ENCODE measurements around the gene FBXL14. TPM values are rescaled to one million over a fixed set of nuclear protein-coding genes. Genes with fewer than 3 reads are reported as not detected.

Gene FBXL14
- polyA plus RNA-seq, 3 donors: 9.6 to 15.5 (median 12.5) TPM

- no peak for DNase-seq (ENCODE audit: extremely low read depth in 1 of 11, low read depth in 9 of 11, low spot score in 4 of 11)
Measured at GRCh38 chr12:1552911-1553491, 41.4 kb downstream of the FBXL14 start.

GRCh38 chr12:1552171-1552570 lies 42.2 kb downstream of the FBXL14 start:
- DNase-seq (ENCODE audit: extremely low read depth in 1 of 11, low read depth in 9 of 11, low spot score in 4 of 11): no peak

- no peak for DNase-seq (ENCODE audit: extremely low read depth in 1 of 11, low read depth in 9 of 11, low spot score in 4 of 11)
Measured at GRCh38 chr12:1551496-1551895, 42.9 kb downstream of the FBXL14 start.

GRCh38 chr12:1546931-1547640 lies 47.3 kb downstream of the FBXL14 start:
- no peak for DNase-seq (ENCODE audit: extremely low read depth in 1 of 11, low read depth in 9 of 11, low spot score in 4 of 11)

GRCh38 chr12:1544996-1545700 lies 49.2 kb downstream of the FBXL14 start:
- no peak for DNase-seq (ENCODE audit: extremely low read depth in 1 of 11, low read depth in 9 of 11, low spot score in 4 of 11)

- no peak for DNase-seq (ENCODE audit: extremely low read depth in 1 of 11, low read depth in 9 of 11, low spot score in 4 of 11)
Measured at GRCh38 chr12:1542599-1542998, 51.8 kb downstream of the FBXL14 start.

- no peak for DNase-seq (ENCODE audit: extremely low read depth in 1 of 11, low read depth in 9 of 11, low spot score in 4 of 11)
Measured at GRCh38 chr12:1540690-1541089, 53.7 kb downstream of the FBXL14 start.

- DNase-seq (ENCODE audit: extremely low read depth in 1 of 11, low read depth in 9 of 11, low spot score in 4 of 11): no peak
Measured at GRCh38 chr12:1539135-1539534, 55.2 kb downstream of the FBXL14 start.

GRCh38 chr12:1536817-1537216 lies 57.6 kb downstream of the FBXL14 start:
- no peak for DNase-seq (ENCODE audit: extremely low read depth in 1 of 11, low read depth in 9 of 11, low spot score in 4 of 11)

GRCh38 chr12:1534748-1535147 lies 59.6 kb downstream of the FBXL14 start:
- DNase-seq (ENCODE audit: extremely low read depth in 1 of 11, low read depth in 9 of 11, low spot score in 4 of 11): no peak

- no peak for DNase-seq (ENCODE audit: extremely low read depth in 1 of 11, low read depth in 9 of 11, low spot score in 4 of 11)
Measured at GRCh38 chr12:1533602-1534304, 60.6 kb downstream of the FBXL14 start.

GRCh38 chr12:1533205-1533601 lies 61.2 kb downstream of the FBXL14 start:
- no peak for DNase-seq (ENCODE audit: extremely low read depth in 1 of 11, low read depth in 9 of 11, low spot score in 4 of 11)

- DNase-seq (ENCODE audit: extremely low read depth in 1 of 11, low read depth in 9 of 11, low spot score in 4 of 11): no peak
Measured at GRCh38 chr12:1532375-1533165, 61.8 kb downstream of the FBXL14 start.

GRCh38 chr12:1531654-1532374 lies 62.6 kb downstream of the FBXL14 start:
- DNase-seq (ENCODE audit: extremely low read depth in 1 of 11, low read depth in 9 of 11, low spot score in 4 of 11): no peak

- DNase-seq (ENCODE audit: extremely low read depth in 1 of 11, low read depth in 9 of 11, low spot score in 4 of 11): no peak
Measured at GRCh38 chr12:1531153-1531653, 63.2 kb downstream of the FBXL14 start.

GRCh38 chr12:1530592-1531152 lies 63.7 kb downstream of the FBXL14 start:
- DNase-seq (ENCODE audit: extremely low read depth in 1 of 11, low read depth in 9 of 11, low spot score in 4 of 11): no peak

- no peak for DNase-seq (ENCODE audit: extremely low read depth in 1 of 11, low read depth in 9 of 11, low spot score in 4 of 11)
Measured at GRCh38 chr12:1529862-1530591, 64.4 kb downstream of the FBXL14 start.

Measured in renal cortex interstitium (tissue), 11 donors.